Measurements from ENCODE around the gene PAPSS1.
"Not testable (repeated sequence)": the region's sequence is repeated elsewhere in the genome, so short reads cannot be mapped to it uniquely, and the experiment has no call there.

PAPSS1 gene

GRCh38 chr4:107689912-107690587, 30.0 kb downstream of the PAPSS1 start:
- DNase-seq (ENCODE audit: low read depth), result no peak

DNA sequence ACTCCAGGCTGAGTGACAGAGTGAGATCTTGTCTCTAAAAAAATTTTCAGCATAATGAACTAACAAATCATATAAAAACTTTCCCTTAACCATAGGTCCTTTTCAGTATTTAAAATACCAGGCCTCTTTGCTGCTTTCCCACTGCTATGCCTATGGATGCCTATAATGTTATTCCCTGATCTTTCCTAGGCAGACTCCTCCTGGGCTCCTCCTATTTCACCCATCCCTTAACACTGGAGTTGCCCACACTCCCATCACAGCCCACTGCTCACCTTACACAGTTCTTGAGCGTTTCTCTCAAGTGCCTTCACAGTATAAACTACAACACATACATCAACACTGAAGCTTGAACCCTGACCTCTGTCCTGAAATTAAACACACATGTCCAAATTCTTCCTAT, 31.6 kb downstream of the PAPSS1 start:
- DNase-seq (ENCODE audit: low read depth), result no peak

DNA sequence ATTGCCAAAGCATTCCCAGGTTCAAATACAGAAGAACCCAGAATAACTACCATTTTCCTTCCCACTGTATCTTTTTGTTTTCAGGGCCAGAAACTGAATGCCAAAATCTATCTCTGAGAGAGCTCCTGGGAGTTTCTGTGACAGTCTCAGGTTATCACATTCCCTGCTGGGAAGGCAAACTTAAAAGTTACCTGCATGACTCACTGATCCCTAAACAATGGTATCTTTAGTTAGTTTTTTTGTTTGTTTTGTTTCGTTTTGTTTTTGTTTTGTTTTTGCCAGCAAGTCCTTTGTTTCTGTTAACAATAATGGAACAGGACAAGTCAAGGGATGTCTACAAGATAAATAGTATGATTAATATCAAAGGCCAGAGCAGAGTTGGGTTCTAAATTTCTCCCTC, 34.3 kb downstream of the PAPSS1 start:
- DNase-seq (ENCODE audit: low read depth), result no peak

- no peak for DNase-seq (ENCODE audit: low read depth)
Measured at GRCh38 chr4:107683873-107684272, 36.2 kb downstream of the PAPSS1 start.

GRCh38 chr4:107682306-107682705, 37.7 kb downstream of the PAPSS1 start:
- DNase-seq (ENCODE audit: low read depth), result no peak

- DNase-seq (ENCODE audit: low read depth), result no peak
Measured at GRCh38 chr4:107669068-107669467, 51.0 kb downstream of the PAPSS1 start.

GRCh38 chr4:107666134-107666533, 53.9 kb downstream of the PAPSS1 start:
- no peak for DNase-seq (ENCODE audit: low read depth)

GRCh38 chr4:107665001-107665400, 55.0 kb downstream of the PAPSS1 start:
- DNase-seq (ENCODE audit: low read depth), result no peak

DNA sequence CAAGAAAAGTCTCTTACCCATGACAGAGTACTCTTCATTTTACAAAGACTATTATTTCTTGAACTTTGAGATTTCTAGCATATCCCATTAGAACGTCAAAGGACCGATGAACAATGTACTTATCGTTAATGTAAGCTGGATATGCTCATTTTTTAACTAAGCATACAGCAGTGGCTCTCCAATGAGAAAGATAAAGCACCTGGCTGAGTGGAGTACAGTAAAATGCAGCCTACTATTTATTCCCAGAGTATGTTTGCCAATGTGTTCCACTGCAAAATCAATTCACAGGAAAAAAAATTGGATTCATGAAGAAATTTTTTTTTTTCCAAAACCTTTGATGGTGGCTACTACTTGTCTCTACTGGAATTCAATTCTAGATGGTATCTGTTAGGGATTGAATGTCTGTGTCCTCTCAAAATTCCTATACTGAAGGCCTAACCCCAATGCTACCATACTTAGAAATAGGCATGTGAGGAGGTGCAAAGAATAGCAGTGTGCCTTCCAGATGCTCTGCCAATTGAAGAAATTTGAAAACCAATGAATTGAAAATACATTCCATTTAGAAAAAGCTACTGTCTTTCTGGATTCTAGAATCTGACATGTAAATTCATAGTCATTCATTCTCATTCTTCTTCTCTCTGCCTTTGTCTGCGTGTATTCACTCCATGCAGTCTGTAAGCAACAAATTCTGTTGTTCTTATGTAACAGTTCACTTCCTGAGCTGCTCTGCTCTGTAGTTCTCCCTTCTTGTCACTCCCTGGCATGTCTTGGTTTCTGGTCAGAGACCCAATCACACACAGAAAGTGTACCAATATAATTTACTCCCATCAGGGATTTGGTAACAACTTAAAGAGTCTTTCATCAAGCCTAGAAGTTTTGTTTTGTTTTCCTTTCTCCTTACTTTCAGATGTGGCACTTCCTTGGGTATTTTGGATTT, 61.4 kb downstream of the PAPSS1 start:
- DNase-seq (ENCODE audit: low read depth), result no peak

DNA sequence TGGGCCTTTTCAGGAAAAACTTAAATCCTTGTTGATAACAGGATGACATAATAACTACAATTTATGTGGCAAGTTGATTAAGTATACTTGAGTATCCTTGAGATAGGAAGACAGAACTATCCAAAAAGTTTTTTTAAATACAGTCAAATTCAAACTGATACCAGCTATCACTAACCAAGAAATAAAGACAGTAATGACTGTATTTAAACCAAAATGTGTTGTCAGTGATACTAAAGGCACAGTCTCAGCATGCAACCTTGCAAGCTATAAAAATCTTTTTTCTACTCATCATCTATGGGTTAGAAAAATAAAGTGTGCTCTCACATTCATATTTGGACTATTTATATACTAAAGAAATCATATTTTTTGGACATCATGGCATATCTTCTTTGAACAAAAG, 64.7 kb downstream of the PAPSS1 start:
- no peak for DNase-seq (ENCODE audit: low read depth)

GRCh38 chr4:107654694-107655093, 65.3 kb downstream of the PAPSS1 start:
- no peak for DNase-seq (ENCODE audit: low read depth)

- DNase-seq (ENCODE audit: low read depth), result not testable (repeated sequence)
Measured at GRCh38 chr4:107651408-107651807, 68.6 kb downstream of the PAPSS1 start.

DNA sequence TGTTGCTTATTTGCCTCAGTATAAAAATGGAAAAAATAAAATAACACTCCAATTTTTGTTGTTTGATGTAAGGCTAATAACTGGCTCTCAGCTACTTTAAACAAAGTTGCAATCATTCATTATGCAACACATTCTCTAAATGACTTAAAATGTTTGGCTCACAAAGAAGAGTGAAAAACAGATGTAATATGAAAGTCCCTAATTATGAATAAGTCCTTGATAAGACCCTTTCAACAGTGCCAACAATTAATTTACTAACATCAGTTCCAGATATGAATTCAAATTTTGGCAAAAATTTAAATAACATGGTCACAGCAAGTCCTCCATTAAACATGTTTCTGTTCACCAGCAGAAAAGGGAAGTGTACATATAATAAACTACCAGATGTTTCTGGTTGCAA, 69.8 kb downstream of the PAPSS1 start:
- no peak for DNase-seq (ENCODE audit: low read depth)

GRCh38 chr4:107648178-107648991, 71.6 kb downstream of the PAPSS1 start:
- DNase-seq (ENCODE audit: low read depth), result no peak

DNA sequence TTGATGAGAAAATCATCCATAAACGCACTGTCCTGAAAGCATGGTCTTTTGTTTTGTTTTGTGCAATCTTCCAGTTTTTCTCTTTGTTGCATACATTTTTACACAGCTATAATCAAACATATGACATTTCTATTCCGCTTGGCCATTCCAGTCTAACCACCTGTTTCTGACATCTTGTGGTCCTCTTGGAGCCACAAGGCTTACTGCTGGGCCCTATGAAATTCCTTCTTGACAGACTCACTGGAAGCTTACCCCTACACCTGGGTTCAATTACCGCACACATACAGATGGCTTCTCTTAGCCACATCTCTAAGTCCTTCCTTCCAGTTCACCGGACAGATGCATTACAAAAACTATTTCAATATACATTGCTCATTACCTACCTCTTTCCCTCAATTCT, 72.4 kb downstream of the PAPSS1 start:
- DNase-seq (ENCODE audit: low read depth), result no peak

- no peak for DNase-seq (ENCODE audit: low read depth)
Measured at GRCh38 chr4:107645604-107646003, 74.4 kb downstream of the PAPSS1 start.

DNA sequence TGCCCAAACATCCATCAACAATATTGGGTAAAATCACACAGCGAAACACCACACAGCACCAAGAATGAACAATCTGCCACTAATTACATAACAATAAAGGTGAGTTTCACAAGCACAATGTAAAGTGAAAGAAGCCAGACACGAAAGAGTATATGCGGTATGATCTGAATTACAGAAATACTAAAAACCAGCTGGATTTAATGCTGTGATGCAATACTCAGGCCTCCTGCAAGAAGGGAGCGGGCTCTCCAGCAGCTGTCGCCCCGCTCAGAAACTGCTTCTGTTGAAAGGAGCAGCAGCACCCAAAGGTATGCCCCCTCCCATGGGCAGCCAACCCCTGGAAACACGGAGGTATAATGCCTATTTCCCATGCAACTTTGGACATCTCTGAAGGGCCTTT, 77.0 kb downstream of the PAPSS1 start:
- no peak for DNase-seq (ENCODE audit: low read depth)

- DNase-seq (ENCODE audit: low read depth), result no peak
Measured at GRCh38 chr4:107640878-107641277, 79.2 kb downstream of the PAPSS1 start.

DNA sequence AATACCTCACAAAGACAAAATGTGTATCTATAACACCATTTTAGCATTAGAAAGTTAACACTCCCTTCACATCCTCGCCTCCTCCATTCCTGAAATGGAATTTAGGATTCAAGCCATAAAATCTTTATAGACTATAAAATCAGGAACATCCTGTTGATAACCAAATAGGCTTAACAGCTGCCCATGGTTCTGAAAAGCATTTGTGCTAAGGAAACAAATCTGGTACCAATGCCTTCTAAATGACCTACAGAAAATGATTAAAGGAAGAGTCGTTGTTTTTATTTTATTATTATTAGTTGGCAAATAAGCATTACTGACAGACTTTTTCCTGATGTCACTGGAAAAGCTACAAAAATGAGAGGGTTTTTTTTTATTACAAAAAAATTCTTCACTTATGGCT, 79.8 kb downstream of the PAPSS1 start:
- DNase-seq (ENCODE audit: low read depth), result no peak

GRCh38 chr4:107635735-107636134, 84.3 kb downstream of the PAPSS1 start:
- no peak for DNase-seq (ENCODE audit: low read depth)

- no peak for DNase-seq (ENCODE audit: low read depth)
Measured at GRCh38 chr4:107631560-107631959, 88.5 kb downstream of the PAPSS1 start.

GRCh38 chr4:107630185-107630705, 89.8 kb downstream of the PAPSS1 start:
- no peak for DNase-seq (ENCODE audit: low read depth)
